VCaP (cell line): ENCODE measurements around the gene SLC9A8.
A peak's percentile ranks its signal among the peaks of the same experiment; 100 is the strongest.

Experiments
- H3K27ac ChIP-seq: fragments of 450-650 bp; 2 replicates; pipeline ENCODE4 v1.5.1; 2017
- TF ChIP-seq, protein P1 (sequence below): fragments of 450-650 bp; conservative IDR thresholded peaks from 2 replicates; pipeline ENCODE4 v1.5.1; 2017; ENCODE audit warnings: mild to moderate bottlenecking, moderate library complexity

The SLC9A8 gene

DNA sequence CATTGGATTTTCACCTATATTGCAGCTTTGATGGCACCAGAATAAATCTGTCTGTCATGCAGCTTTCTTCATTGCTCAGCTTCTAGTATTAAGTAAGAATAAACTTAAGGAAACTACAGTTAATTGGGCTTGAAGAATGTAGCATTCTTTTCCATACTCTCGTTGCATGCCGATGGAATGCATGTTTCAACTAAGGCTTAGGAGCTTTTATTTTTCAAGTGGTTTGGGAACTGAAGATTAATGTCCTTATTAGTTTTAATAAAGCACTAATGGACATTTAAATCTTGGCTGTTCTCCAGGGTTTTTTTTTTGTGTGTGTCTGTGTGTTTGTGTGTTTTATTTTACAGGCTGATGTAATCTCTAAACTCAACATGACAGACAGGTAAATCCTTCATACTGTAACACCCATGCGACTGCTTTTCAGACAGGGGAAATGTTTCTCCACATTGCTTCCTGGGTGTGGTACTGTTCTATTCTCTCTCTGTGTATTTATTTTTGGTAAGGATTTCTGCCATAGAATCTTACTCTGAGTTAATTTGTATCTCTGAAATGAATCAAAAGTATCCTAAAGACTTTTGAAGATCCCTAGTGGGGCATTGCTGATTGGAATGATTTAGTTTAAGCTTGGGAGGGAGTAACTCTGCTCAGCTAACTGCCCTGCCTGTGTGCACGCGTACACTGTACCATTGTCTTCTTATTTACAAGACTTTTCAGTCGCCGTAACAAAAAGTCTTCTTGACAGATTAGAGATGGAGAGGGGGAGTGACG is 38.0 kb downstream of the SLC9A8 start:
- TF ChIP-seq, protein P1, sequence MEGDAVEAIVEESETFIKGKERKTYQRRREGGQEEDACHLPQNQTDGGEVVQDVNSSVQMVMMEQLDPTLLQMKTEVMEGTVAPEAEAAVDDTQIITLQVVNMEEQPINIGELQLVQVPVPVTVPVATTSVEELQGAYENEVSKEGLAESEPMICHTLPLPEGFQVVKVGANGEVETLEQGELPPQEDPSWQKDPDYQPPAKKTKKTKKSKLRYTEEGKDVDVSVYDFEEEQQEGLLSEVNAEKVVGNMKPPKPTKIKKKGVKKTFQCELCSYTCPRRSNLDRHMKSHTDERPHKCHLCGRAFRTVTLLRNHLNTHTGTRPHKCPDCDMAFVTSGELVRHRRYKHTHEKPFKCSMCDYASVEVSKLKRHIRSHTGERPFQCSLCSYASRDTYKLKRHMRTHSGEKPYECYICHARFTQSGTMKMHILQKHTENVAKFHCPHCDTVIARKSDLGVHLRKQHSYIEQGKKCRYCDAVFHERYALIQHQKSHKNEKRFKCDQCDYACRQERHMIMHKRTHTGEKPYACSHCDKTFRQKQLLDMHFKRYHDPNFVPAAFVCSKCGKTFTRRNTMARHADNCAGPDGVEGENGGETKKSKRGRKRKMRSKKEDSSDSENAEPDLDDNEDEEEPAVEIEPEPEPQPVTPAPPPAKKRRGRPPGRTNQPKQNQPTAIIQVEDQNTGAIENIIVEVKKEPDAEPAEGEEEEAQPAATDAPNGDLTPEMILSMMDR: no peak

DNA sequence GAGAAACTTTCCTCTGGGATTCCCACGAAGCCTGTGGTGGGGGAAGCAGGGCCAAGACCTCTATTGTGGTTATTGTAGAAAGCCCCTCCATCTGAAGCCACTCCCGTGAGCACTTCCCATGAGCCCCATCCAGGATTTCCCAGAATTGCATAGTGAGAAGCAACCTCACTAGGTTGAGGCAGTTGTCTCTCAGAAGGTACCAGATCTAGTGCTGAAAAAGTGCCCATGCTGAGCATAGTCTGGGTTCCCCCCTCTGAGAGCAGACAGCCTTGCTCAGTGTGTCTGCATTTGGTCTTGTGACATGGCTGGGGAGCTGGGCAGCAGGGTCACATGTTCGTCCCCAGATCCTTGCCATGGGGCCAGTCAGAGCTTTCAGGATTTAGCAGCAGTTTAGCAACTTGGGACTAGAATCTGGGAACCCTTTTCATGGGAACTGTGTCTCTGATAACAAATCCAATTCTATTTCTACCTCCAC is 38.6 kb downstream of the SLC9A8 start:
- TF ChIP-seq, protein P1: no peak
- peak overlapping the region; percentile 69 for H3K27ac ChIP-seq

More for the DNA sequence above, 38.0 kb downstream of the SLC9A8 start:
- H3K27ac ChIP-seq: peak overlapping the region; percentile 69

DNA sequence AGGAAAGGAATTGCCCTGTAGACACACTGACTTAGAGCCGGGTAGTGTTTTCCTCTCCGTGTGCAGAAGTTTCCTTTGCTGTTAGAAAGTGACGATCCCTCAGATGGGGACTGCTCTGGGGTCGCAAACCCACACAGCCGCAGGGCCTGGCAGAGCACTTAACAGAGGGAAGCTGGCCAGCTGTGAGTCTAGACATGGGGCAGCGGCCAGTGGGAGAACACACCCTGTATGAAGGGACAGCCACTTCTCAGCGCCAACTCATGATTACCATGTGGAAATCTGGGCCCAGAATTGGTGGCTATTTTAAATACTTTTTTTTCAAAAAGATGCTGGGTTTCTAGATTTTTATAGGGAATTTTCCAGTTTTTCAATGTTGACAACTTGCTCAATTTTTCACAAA is 39.4 kb downstream of the SLC9A8 start:
- H3K27ac ChIP-seq: no peak overlapping the region; the same call in 1 of the 2 replicates

DNA sequence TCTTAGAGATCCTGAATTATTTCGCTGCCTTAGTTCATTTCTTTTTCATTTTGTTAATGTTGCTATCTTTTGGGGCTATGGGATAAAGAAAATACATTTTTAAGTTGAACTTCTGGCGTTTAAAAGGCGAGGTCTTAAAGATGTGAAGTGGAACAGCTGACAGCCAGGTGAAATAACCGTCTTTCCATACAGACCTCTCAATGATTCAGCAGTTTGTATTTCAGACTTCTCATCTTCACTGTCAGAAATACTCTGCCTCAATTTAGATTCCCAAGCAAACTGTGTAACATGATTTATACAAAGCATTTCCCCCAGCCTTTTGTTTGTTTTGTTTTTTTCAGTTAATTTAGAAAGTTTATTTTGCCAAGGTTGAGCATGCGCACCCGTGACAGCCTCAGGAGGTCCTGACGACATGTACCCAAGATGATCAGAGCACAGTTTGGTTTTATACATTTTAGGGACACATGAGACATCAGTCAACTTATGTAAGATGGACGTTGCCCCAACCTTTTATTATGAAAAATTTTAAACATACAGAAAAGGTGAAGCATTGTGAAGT is 40.0 kb downstream of the SLC9A8 start:
- no peak overlapping the region for H3K27ac ChIP-seq
- TF ChIP-seq, protein P1: no peak

More for the DNA sequence above, 39.4 kb downstream of the SLC9A8 start:
- TF ChIP-seq, protein P1: no peak

DNA sequence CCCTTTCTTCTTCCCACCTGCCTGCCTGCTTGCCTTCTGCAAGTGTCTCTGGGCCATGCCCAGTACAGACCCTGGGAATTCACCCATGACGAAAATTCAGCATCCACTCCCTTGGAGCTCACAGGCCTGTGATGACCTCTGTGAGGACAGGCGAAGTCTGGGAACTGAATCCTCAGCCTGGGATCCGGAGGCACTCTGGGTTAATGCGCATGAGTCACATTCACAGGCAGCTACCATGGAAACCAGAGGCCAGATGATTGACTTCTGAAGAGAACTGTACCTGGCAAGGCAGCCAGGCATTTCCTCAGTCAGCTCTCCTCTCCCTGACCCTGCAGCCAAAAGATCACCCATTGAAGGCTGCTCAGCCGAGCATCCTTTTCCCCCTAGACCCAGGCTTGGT is 41.0 kb downstream of the SLC9A8 start:
- TF ChIP-seq, protein P1: no peak

DNA sequence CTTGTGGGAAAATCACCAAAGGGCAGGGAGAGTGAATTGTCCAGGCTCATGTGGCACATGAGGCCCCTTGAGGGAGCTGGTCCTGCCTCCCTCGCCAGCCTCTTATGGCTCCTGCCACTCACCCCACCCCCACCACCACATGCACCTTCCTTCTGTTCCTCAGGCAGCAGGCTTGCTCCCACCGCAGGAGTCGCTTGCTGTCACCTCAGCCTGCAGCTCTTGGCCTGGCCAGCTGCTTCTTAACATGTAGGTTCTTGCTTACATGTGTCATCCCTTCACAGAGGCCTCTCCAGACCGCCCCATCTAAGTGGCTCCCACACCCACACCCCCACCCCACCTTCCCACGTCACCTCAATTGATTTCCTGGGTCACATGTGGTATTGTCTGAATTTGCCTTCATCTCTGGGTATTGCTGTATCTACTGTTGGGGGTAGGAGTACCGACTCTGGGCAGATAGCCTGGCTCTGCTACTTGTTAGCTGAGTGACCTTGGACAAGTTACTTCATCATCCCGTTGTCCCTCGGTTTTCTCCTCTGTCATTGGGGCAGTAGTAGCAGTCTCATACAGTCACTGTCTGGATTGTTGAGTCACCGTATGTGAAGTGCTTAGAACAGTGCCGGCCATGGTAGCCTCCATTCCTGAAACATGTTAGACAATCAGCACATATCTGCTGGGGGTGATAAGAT is 41.7 kb downstream of the SLC9A8 start:
- no peak overlapping the region for H3K27ac ChIP-seq
- TF ChIP-seq, protein P1: no peak

More for the DNA sequence above, 41.0 kb downstream of the SLC9A8 start:
- H3K27ac ChIP-seq: no peak overlapping the region

DNA sequence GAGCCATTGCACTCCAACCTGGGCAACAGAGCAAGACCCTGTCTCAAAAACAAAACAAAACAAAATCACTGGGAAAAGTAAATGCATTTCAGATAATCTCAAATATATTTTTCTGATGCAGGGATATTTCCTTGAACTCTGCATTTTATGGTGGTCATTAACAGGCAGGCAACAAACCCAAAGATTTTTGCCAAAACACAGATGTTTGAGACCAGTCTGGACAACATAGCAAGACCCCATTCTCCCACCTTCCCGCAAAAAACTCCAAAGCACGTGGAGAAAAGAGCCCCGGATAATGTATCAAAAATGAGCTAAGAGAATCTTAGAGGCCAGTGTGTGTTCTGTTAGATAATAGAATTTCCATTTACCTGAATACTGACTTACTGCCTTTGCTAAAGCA is 44.3 kb downstream of the SLC9A8 start:
- TF ChIP-seq, protein P1: no peak
- no peak overlapping the region for H3K27ac ChIP-seq
